Activated CD8-positive, alpha-beta memory T cell treated with anti-CD3 and anti-CD28 coated beads, Interleukin-2, amount 10 ng/mL, durations not matched to agents 7 days and 5 days (primary cell): ENCODE results near the gene KY. TPM values are rescaled to one million over a fixed set of nuclear protein-coding genes. Genes with fewer than 3 reads are reported as not detected.

Source experiments
- ATAC-seq: fragments of 150-1000 bp; cut with Tn5 transposase; one replicate; pipeline ENCODE4 v1.10.0; 2021; ENCODE audit warnings: moderate library complexity
- CTCF ChIA-PET: fragments of 350-600 bp; sonication (Branson Sonifier 250); formaldehyde crosslinking; loops from one replicate; lab custom pipeline; 2021; ENCODE audit warnings: antibody characterized with exemption; lab: Charles Lee
- DNase-seq: peaks from one replicate; pipeline ENCODE4 v3.0.0-alpha.2; 2020
- H3K27ac Mint-ChIP-seq: one replicate; pipeline ENCODE4 v1.8.0; 2021; ENCODE audit warnings: mild to moderate bottlenecking, mixed read lengths
- H3K27me3 Mint-ChIP-seq: one replicate; pipeline ENCODE4 v1.8.0; 2021; ENCODE audit warnings: mixed read lengths
- H3K36me3 Mint-ChIP-seq: one replicate; pipeline ENCODE4 v1.8.0; 2021; ENCODE audit warnings: mild to moderate bottlenecking, mixed read lengths
- H3K4me1 Mint-ChIP-seq: one replicate; pipeline ENCODE4 v1.8.0; 2021; ENCODE audit warnings: mixed read lengths
- H3K4me3 Mint-ChIP-seq: one replicate; pipeline ENCODE4 v1.8.0; 2021; ENCODE audit warnings: mild to moderate bottlenecking, moderate library complexity, mixed read lengths
- H3K9me3 Mint-ChIP-seq: one replicate; pipeline ENCODE4 v1.8.0; 2022; ENCODE audit warnings: low read depth, mixed read lengths
- total RNA-seq, 2 experiments: library from RNA; stranded (reverse); gene quantifications; one replicate each; pipeline ENCODE4 v1.2.3, GENCODE V29; 2021

KY gene
- total RNA-seq, 2 experiments from 2014 or later, result not detected

DNA sequence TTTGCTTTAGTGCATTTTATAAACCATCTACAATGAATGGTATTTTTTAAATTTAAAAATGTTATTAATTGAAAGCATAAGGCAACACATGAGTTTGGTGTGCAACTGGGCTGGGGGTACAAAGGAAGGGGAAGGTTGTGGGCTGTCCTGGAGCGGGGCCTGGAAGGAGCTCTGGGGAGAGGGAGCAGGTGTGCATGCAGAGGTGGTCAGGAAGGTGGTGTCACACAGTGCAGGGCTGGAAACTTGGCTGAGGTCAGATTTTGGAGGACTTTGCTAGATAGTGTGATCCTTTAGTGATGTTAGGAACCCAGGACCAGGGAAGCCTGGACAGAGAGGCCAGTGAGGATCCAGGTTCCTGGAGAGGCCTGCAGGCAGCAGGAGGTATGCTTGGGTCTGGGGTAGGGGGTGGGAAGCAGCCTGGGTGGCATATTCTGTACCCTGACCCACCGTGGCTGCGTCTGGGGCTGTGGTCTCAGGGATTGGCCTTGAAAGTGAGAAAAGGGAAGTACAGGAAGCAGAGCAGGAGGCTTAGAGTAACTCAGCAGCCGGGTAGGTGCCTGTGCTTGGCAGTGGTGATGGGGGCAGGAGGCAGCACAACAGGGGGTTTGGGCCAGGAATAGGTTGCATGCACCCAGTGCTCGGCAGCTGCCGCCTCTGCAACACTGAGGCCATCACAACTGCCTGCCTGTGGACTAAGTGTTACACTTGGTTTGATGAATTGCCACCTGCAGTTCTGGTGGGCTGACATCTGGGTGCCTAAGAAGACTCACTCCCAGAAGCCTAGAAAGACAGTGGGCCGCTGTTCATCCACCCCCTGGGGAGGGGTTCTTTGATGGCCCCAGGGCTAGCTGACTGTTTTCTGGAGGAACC lies 33.0 kb downstream of the KY start:
- peaks cover 2% of the 10 kb centered on the region for H3K4me1 Mint-ChIP-seq
- CTCF ChIA-PET, result no interaction called here
- H3K36me3 Mint-ChIP-seq, result no peaks in the 10 kb centered on the region
- no peak overlapping the region for H3K27ac Mint-ChIP-seq
- H3K27me3 Mint-ChIP-seq, result no peaks in the 10 kb centered on the region
- H3K9me3 Mint-ChIP-seq, result no peaks in the 10 kb centered on the region
- no peak overlapping the region for H3K4me3 Mint-ChIP-seq
- ATAC-seq, result no peak
- DNase-seq, result no peak

DNA sequence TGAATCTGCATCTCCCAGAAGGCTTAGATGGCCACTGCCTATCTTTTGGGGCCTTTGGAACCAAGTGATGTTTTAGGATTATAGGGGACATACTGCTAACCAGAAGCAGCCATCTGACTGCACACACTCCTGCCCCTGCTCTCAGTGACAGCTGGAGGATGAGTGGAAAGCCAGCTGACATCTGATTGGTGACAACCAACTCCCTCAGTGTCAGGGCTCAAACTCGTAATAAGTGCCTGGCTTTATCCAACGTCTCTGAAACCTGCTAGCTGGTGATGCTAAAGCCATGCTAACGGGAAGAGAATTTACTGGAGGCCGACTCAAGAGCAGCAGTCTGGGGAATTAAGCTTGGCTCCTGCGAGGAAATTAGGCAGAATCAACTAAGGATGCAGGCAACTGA lies 35.1 kb downstream of the KY start:
- H3K4me1 Mint-ChIP-seq, result no peaks in the 10 kb centered on the region
- CTCF ChIA-PET, result interaction anchor here (2.9 kb wide), 1 partner anchor 15 kb away, joined by 15 read pairs; no protein-coding TSS in a partner anchor
- H3K4me3 Mint-ChIP-seq, result no peak overlapping the region
- no peaks in the 10 kb centered on the region for H3K9me3 Mint-ChIP-seq
- no peaks in the 10 kb centered on the region for H3K27me3 Mint-ChIP-seq
- no peak for DNase-seq
- no peaks in the 10 kb centered on the region for H3K36me3 Mint-ChIP-seq
- no peak for ATAC-seq
- no peak overlapping the region for H3K27ac Mint-ChIP-seq

DNA sequence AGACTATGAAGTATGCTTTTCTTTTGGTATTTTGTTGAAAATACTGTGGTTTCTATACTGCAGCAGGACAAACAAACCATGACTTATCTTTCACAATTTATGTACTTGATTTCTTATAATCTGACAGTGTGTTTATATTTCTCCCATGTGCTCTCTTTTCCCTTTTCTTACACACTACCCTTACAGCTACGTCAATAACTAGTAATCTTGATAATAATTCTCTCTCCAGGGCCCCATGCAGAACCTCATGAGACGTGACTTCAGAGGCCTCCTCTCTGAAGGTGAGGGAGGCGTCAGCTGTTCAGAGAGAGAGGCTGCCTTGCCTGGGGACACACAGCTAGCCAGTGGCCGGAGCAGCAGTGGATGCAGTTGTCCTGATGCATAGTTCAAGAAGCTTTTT lies 35.9 kb downstream of the KY start:
- no peak for DNase-seq
- no peaks in the 10 kb centered on the region for H3K4me1 Mint-ChIP-seq
- CTCF ChIA-PET, result interaction anchor here (2.9 kb wide), 1 partner anchor 14 kb away, joined by 15 read pairs; no protein-coding TSS in a partner anchor
- no peaks in the 10 kb centered on the region for H3K9me3 Mint-ChIP-seq
- H3K27me3 Mint-ChIP-seq, result no peaks in the 10 kb centered on the region
- no peak overlapping the region for H3K27ac Mint-ChIP-seq
- H3K36me3 Mint-ChIP-seq, result no peaks in the 10 kb centered on the region
- no peak for ATAC-seq
- no peak overlapping the region for H3K4me3 Mint-ChIP-seq

DNA sequence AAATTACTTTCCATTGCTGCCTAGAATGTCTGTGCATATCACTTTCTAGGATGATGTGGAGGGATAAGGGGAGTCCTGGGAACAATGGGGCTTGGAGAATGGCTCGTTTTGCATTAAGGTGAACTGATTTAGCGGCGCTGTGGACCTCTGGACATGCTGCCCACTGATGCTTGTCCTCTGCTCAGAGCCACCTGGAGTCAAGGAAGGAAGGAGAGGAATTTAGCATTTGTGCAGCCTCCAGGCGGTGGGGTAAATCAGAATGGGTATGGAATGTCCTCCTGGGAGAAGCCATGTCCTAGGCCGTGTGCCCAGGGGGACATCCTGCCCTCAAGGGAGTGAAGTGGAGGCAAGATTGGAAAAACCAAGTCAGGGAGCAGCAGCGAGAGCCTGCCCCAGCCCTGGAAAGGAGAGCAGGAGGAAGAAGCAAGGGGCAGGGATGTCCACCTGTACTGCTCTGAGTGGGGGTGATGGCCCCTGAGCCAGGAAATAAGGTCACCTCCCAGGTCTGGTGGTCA lies 37.8 kb downstream of the KY start:
- CTCF ChIA-PET, result no interaction called here
- DNase-seq (peak; percentile 15), ATAC-seq (no peak)
- Mint-ChIP-seq H3K36me3 (no peaks in the 10 kb centered on the region), H3K4me3 (no peak overlapping the region), H3K27me3 (peaks cover 10% of the 10 kb centered on the region), H3K4me1 (no peaks in the 10 kb centered on the region), H3K27ac (no peak overlapping the region), H3K9me3 (no peaks in the 10 kb centered on the region)

DNA sequence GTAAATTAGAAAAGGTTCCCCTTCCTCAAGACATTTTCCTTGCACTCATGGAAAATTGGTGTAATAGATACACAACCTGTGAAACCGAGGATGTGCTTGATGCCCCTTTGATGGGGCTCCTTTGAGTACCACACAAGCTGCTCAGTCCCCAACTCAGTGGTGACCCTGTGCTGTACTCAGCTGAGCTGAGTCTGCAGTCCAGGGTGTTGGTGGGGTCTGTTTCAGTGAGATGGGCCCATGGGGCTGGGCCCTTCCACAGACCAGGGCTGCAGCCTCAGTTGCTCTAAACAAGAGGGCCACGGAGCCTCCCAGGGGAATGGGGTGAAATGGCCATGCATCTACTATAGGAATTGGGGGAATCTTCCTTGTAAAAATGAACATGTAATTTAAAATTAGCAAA lies 39.3 kb downstream of the KY start:
- Mint-ChIP-seq H3K27me3 (peaks cover 11% of the 10 kb centered on the region), H3K27ac (no peak overlapping the region), H3K36me3 (no peaks in the 10 kb centered on the region), H3K4me3 (no peak overlapping the region), H3K9me3 (no peaks in the 10 kb centered on the region), H3K4me1 (no peaks in the 10 kb centered on the region)
- DNase-seq, result peak; percentile 31
- ATAC-seq, result no peak
- CTCF ChIA-PET, result interaction anchor here (1.1 kb wide), 1 partner anchor 9 kb away, joined by 3 read pairs; no protein-coding TSS in a partner anchor

DNA sequence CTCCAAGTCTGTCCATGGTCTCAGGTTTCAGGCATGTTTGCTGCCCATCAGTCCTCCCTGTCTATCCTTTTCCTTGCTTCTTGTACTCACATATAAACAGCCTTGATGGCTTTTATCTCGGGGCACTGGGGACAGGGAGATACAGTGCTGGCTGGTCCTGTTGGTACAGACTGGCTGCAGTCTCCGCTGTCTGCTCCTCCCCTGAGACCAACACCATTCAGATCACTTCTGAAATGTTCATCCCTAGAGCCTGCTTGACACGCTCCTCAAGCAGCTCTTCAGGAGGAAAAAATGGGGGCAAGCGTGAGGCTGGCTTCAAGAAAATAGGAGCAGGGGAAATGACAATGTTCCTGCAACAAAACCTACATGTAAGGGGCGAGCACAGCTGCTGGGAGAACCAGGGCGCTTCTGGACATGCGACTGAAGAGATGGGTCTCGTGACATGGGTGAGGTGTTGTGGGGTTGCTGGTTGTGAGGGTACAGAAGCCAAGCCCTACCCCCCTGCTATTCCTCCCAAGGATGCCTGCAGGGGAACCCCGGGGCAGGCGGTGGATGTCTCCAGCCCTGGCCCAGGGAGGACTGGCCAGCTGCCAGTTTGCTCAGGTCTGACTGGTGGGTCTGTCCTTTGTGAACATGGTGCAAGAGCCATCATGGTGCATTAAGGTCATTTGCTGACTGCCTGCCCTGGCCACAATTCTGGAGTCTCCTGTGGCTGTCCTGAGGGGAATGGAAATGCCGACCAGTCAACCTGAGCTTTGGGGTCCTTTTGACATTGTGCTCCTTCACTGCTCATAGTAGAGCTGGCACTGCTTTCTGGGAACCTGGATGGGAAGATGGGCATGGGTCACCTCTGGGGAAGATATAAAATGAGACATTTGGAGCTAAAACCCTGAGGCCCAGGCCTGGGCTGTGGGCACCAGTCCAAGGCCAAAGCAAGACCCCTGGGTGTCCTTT lies 40.1 kb downstream of the KY start:
- Mint-ChIP-seq H3K4me3 (no peak overlapping the region), H3K27me3 (peaks cover 17% of the 10 kb centered on the region), H3K9me3 (no peaks in the 10 kb centered on the region), H3K27ac (no peak overlapping the region), H3K4me1 (no peaks in the 10 kb centered on the region), H3K36me3 (no peaks in the 10 kb centered on the region)
- DNase-seq (no peak), ATAC-seq (no peak)
- CTCF ChIA-PET, result interaction anchor here (1.1 kb wide), 1 partner anchor 8 kb away, joined by 3 read pairs; no protein-coding TSS in a partner anchor

DNA sequence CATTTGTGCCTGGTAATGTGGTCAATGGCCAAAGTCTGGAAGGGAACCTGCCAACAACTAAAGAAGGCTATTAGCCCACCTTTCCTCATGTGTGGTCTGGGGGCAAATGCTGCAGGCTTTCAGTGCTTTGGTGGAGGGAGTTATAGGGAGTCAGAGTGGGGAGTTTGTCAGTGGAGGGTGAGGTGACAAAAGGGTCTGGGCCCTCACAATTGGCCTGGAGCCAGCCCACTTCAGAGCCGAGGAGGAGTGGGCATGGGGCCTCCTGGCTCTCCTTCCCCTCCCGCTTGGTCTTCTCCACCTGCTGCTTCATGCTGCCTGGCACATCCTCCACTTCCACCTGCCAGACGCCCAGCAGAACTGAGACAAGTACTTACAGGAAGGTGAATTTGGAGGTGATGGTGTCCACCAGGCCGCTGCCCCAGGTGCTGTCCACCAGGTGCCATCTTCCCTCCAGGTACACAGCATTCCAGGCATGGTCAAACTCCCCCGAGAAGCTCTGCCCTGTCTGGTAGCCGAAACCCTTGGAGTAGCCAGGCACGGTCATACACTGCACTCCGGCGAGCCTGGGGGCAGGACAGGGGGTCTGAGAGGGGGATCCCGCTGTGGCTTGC lies 40.9 kb downstream of the KY start:
- no peaks in the 10 kb centered on the region for H3K4me1 Mint-ChIP-seq
- DNase-seq (peak; percentile 31), ATAC-seq (no peak)
- CTCF ChIA-PET, result no interaction called here
- H3K27ac Mint-ChIP-seq, result no peak overlapping the region
- H3K36me3 Mint-ChIP-seq, result no peaks in the 10 kb centered on the region
- H3K27me3 Mint-ChIP-seq, result peaks cover 21% of the 10 kb centered on the region
- H3K4me3 Mint-ChIP-seq, result no peak overlapping the region
- no peaks in the 10 kb centered on the region for H3K9me3 Mint-ChIP-seq

DNA sequence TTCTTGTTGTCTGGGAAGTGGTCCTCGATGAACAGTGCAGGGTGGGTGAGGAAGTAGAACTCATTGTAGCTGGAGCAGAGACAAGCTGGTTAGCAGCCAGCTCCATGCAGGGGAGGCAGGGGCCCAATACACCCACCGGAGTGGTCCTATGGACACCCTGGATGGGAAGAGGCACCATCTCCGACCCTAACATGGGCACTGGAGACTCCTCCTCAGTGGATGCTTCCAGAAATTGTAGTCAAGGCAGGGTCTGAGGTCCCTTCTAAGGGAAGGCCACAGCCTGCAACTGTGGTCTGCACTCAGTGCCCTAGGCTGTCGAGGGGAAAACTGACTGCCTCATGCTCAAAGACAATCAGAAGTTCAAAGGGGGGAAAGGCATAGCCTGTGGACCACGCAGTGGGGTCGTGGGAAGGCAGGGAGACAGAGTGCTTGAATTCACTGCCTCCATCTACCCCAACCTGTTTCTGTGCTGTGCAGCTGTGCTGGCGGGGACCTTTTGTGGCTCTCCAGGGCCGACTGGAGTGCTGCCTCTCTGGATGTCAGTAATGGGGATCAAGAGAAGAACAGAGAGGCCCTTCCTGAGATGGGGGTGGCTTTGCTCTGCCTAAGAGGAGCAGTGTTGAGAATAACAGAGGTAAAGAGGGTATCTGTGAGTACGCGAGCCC lies 41.9 kb downstream of the KY start:
- DNase-seq (peak; percentile 31), ATAC-seq (no peak)
- Mint-ChIP-seq H3K9me3 (no peaks in the 10 kb centered on the region), H3K36me3 (no peaks in the 10 kb centered on the region), H3K27ac (no peak overlapping the region), H3K27me3 (peaks cover 21% of the 10 kb centered on the region), H3K4me1 (no peaks in the 10 kb centered on the region), H3K4me3 (no peak overlapping the region)
- CTCF ChIA-PET, result no interaction called here

DNA sequence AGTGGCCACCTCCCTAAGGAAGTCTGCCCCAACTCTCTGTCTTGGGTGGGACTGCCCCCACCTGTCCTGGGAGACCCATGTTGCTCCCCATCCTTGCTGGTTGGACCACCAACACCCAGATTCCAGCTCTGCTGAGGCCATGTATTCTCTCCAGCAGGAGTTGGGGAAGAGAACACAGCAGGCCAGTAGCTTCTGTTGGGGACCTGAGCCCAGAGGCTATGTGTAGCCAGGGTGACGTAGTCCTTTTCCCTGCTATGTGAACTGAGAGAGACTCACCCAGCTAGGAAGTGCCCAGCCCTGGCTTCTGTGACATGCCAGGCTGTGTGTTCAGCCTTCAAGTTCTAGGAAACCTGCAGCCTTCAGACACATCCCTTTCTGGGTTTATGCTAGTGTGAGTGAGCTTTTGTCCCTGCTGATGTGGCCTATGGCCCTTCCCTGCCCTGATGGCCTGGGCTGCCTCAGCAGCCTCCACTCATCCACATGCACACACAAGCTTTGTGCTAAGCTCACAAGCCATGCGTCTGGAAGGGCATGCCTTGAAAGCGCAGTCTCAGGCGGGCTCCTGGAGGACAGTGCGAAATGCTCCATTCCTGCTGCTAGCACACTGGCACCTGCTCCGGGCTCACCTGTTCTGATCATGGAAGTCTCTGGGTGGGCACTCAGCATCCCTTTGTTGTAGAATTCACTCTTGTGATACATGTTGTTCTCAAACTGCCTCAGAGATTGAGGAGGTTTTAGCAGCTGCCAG lies 42.6 kb downstream of the KY start:
- Mint-ChIP-seq H3K27ac (no peak overlapping the region), H3K27me3 (peaks cover 21% of the 10 kb centered on the region), H3K4me3 (no peak overlapping the region), H3K36me3 (no peaks in the 10 kb centered on the region), H3K4me1 (no peaks in the 10 kb centered on the region), H3K9me3 (no peaks in the 10 kb centered on the region)
- CTCF ChIA-PET, result no interaction called here
- DNase-seq (peak; percentile 29), ATAC-seq (no peak)

DNA sequence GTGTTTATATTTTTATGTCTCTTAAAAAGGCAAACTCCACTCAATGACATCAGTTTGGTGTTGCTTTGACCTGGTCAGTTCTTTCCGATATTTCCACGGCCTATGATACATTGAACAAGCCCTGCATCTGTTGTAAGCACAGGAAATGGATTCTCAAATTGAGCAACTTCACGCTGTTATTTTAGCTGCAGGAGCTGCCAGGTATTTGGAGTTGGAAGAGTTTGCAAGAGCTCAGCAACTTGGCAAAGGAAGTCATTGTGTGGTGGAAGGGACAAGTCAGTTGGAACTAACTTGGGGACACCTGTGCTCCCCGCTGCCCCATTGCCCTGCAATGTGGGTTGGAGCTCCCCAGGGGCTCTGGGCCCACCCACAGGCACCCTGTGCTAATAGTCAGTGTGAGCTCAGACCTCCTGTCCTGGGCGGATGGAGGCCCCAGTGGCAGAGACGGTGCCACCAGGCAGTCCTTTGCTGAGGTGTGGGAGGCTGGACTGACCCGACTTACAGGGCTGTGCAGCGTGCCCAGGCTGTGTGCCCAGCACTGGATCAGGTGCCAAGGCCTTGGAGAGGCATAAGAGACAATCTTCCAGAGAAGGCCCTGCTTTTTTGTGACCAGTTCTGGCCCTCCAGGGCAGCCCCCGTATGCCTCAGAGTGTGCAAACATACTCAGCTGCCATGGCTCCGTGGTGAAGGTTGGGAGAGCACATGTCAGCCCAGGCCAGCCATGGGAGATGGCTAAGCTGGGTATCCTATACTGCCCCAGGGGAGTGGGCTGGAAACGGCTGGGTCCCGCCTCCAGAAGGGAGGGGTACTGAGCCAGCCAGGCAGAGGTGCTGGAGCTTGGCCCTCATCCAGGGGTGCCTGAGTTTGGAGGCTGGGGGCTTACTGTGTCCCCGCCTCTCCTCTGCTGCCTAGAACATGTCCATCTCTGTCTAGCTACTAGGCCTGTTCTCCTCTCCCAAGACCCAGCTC lies 43.5 kb downstream of the KY start:
- peaks cover 21% of the 10 kb centered on the region for H3K27me3 Mint-ChIP-seq
- H3K9me3 Mint-ChIP-seq, result no peaks in the 10 kb centered on the region
- DNase-seq (peak; percentile 34), ATAC-seq (no peak)
- CTCF ChIA-PET, result no interaction called here
- no peak overlapping the region for H3K4me3 Mint-ChIP-seq
- no peaks in the 10 kb centered on the region for H3K36me3 Mint-ChIP-seq
- H3K4me1 Mint-ChIP-seq, result no peaks in the 10 kb centered on the region
- no peak overlapping the region for H3K27ac Mint-ChIP-seq
